Keratinocyte (primary cell): Measurements from ENCODE around the gene CSNK1G1.

Experiments used
- EZH2 ChIP-seq: IDR thresholded peaks from one replicate; pipeline ENCODE4 v1.6.1; 2012; ENCODE audit warnings: inconsistent platforms, mild to moderate bottlenecking, low read length, moderate library complexity
- TF ChIP-seq, protein P1 (sequence below), 3 experiments: IDR thresholded peaks in 1 of 3; conservative IDR thresholded peaks in 1 of 3; optimal IDR thresholded peaks in 1 of 3; 2 replicates in 2 of 3; 3 replicates in 1 of 3; pipeline versions ENCODE3 to v1.5.1; 2011; ENCODE audit warnings: low read length in 3 of 3, mild to moderate bottlenecking in 3 of 3, moderate library complexity in 2 of 3, control low read depth in 1 of 3, inconsistent platforms in 1 of 3; ENCODE audit not compliant: insufficient read depth in 2 of 3; ENCODE audit errors: extremely low read depth in 1 of 3

DNA sequence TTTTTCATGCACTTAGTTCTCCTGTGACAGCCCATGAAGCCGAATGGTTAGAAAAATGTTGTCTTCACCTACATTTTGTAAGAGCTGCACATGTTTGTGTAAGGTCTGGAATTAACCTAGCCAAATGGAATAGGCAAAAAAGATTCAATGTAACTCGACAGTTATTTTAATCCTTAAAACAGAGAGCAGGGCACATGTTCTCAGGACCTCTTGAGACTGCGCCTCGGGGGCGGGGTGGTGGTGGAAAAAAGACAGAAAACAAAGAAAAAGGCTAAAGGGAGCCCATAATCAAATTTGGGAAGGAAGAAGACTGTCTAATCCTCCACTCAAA, 702 bp upstream of the CSNK1G1 start:
- TF ChIP-seq, protein P1, sequence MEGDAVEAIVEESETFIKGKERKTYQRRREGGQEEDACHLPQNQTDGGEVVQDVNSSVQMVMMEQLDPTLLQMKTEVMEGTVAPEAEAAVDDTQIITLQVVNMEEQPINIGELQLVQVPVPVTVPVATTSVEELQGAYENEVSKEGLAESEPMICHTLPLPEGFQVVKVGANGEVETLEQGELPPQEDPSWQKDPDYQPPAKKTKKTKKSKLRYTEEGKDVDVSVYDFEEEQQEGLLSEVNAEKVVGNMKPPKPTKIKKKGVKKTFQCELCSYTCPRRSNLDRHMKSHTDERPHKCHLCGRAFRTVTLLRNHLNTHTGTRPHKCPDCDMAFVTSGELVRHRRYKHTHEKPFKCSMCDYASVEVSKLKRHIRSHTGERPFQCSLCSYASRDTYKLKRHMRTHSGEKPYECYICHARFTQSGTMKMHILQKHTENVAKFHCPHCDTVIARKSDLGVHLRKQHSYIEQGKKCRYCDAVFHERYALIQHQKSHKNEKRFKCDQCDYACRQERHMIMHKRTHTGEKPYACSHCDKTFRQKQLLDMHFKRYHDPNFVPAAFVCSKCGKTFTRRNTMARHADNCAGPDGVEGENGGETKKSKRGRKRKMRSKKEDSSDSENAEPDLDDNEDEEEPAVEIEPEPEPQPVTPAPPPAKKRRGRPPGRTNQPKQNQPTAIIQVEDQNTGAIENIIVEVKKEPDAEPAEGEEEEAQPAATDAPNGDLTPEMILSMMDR (optimal IDR thresholded peaks at IDR 0.05 in 1 of 3, IDR thresholded peaks at IDR 0.05 in 1 of 3, conservative IDR thresholded peaks at IDR 0.05 in 1 of 3; ENCODE audit: extremely low read depth in 1 of 3, insufficient read depth in 2 of 3, low read length in 3 of 3) = no peak
- TF ChIP-seq EZH2 = no peak
